Astrocyte (in vitro differentiated cells and primary cell): Measurements from ENCODE around the gene FBXO5. TPM values are rescaled to one million over a fixed set of nuclear protein-coding genes. Genes with fewer than 3 reads are reported as not detected.
A peak's percentile ranks its signal among the peaks of the same experiment; 100 is the strongest.

Experiments
- DNase-seq: peaks from one replicate; pipeline ENCODE4 v3.0.0-alpha.2; 2010; ENCODE audit warnings: low read depth
- FAIRE-seq: peaks from 2 replicates; lab custom pipeline; 2011; peaks lifted over from hg19 to GRCh38; lab: Jason Lieb, UNC
- H2AFZ ChIP-seq: 2 replicates; pipeline ENCODE4 v1.6.0; 2012; ENCODE audit warnings: low read depth, low read length, inconsistent platforms
- H3K27ac ChIP-seq: 2 replicates; pipeline ENCODE4 v1.5.1; 2011; ENCODE audit warnings: low read depth, low read length, inconsistent platforms
- H3K27me3 ChIP-seq: 2 replicates; pipeline ENCODE4 v1.6.0; 2011; ENCODE audit warnings: low read length, inconsistent platforms; ENCODE audit not compliant: insufficient read depth
- H3K36me3 ChIP-seq: 2 replicates; pipeline ENCODE4 v1.5.1; 2011; ENCODE audit warnings: low read length, inconsistent platforms; ENCODE audit not compliant: insufficient read depth
- H3K4me1 ChIP-seq: 2 replicates; pipeline ENCODE4 v1.5.1; 2011; ENCODE audit warnings: low read length, inconsistent platforms; ENCODE audit not compliant: insufficient read depth
- H3K4me2 ChIP-seq: 2 replicates; pipeline ENCODE4 v1.6.0; 2012; ENCODE audit warnings: low read length, inconsistent platforms
- H3K4me3 ChIP-seq: 2 replicates; pipeline ENCODE4 v1.5.1; 2011; ENCODE audit warnings: low read depth, mild to moderate bottlenecking, low read length, inconsistent platforms; ENCODE audit not compliant: insufficient read depth
- H3K79me2 ChIP-seq: 2 replicates; pipeline ENCODE4 v1.6.0; 2012; ENCODE audit warnings: mild to moderate bottlenecking, low read length, inconsistent platforms; ENCODE audit not compliant: insufficient read depth
- H3K9ac ChIP-seq: 2 replicates; pipeline ENCODE4 v1.6.0; 2012; ENCODE audit warnings: mild to moderate bottlenecking, low read length, inconsistent platforms
- H3K9me3 ChIP-seq: 2 replicates; pipeline ENCODE4 v1.5.1; 2012; ENCODE audit warnings: low read depth, mild to moderate bottlenecking, low read length, inconsistent platforms; ENCODE audit not compliant: insufficient read depth
- H4K20me1 ChIP-seq: 2 replicates; pipeline ENCODE4 v1.6.0; 2012; ENCODE audit warnings: low read length, inconsistent platforms; ENCODE audit not compliant: insufficient read depth
- H3K27ac Mint-ChIP-seq: one replicate; pipeline ENCODE4 v1.8.0; 2021; ENCODE audit warnings: mild to moderate bottlenecking, mixed read lengths; ENCODE audit not compliant: unreplicated experiment
- H3K27me3 Mint-ChIP-seq: one replicate; pipeline ENCODE4 v1.8.0; 2021; ENCODE audit warnings: low read depth, mixed read lengths; ENCODE audit not compliant: unreplicated experiment
- H3K36me3 Mint-ChIP-seq: one replicate; pipeline ENCODE4 v1.8.0; 2021; ENCODE audit warnings: low read depth, mixed read lengths; ENCODE audit not compliant: unreplicated experiment
- H3K4me1 Mint-ChIP-seq: one replicate; pipeline ENCODE4 v1.8.0; 2021; ENCODE audit warnings: low read depth, mixed read lengths; ENCODE audit not compliant: unreplicated experiment
- H3K4me3 Mint-ChIP-seq: one replicate; pipeline ENCODE4 v1.8.0; 2021; ENCODE audit warnings: mild to moderate bottlenecking, moderate library complexity, mixed read lengths; ENCODE audit not compliant: unreplicated experiment
- H3K9me3 Mint-ChIP-seq: one replicate; pipeline ENCODE4 v1.8.0; 2021; ENCODE audit warnings: mild to moderate bottlenecking, mixed read lengths; ENCODE audit not compliant: unreplicated experiment
- EZH2 ChIP-seq: IDR thresholded peaks from 2 replicates; pipeline ENCODE4 v1.6.1; 2012; ENCODE audit warnings: mild to moderate bottlenecking, low read length, inconsistent platforms; ENCODE audit not compliant: insufficient read depth
- total RNA-seq: library from RNA; stranded (reverse); gene quantifications from 2 replicates; pipeline ENCODE4 v1.2.1, GENCODE V29; 2021
- TF ChIP-seq, protein P1 (sequence below): IDR thresholded peaks from 2 replicates; pipeline ENCODE4 v1.5.1; 2011; ENCODE audit warnings: low read depth, mild to moderate bottlenecking, inconsistent platforms, low read length, moderate library complexity; ENCODE audit not compliant: insufficient read depth

Gene FBXO5
- total RNA-seq, 1 donor from 2014 or later: 7.5 TPM

- H3K36me3 ChIP-seq: peaks cover 3% of the 10 kb centered on the region
- H3K36me3 Mint-ChIP-seq: no peaks in the 10 kb centered on the region
- peak overlapping the region; percentile 94 for H3K4me3 ChIP-seq
- H3K27me3 Mint-ChIP-seq: no peaks in the 10 kb centered on the region
- peak overlapping the region; percentile 99 for H3K4me2 ChIP-seq
- no peak for FAIRE-seq
- peaks cover 10% of the 10 kb centered on the region for H3K4me1 ChIP-seq
- DNase-seq: no peak
- peaks cover 12% of the 10 kb centered on the region for H3K4me1 Mint-ChIP-seq
- peak overlapping the region; percentile 97 for H3K9ac ChIP-seq
- peaks cover 69% of the 10 kb centered on the region for H3K79me2 ChIP-seq
- TF ChIP-seq, protein P1, sequence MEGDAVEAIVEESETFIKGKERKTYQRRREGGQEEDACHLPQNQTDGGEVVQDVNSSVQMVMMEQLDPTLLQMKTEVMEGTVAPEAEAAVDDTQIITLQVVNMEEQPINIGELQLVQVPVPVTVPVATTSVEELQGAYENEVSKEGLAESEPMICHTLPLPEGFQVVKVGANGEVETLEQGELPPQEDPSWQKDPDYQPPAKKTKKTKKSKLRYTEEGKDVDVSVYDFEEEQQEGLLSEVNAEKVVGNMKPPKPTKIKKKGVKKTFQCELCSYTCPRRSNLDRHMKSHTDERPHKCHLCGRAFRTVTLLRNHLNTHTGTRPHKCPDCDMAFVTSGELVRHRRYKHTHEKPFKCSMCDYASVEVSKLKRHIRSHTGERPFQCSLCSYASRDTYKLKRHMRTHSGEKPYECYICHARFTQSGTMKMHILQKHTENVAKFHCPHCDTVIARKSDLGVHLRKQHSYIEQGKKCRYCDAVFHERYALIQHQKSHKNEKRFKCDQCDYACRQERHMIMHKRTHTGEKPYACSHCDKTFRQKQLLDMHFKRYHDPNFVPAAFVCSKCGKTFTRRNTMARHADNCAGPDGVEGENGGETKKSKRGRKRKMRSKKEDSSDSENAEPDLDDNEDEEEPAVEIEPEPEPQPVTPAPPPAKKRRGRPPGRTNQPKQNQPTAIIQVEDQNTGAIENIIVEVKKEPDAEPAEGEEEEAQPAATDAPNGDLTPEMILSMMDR: no peak
- no peak for TF ChIP-seq EZH2
- H2AFZ ChIP-seq: no peak overlapping the region
- no peaks in the 10 kb centered on the region for H3K27me3 ChIP-seq
- H4K20me1 ChIP-seq: peaks cover 23% of the 10 kb centered on the region
- H3K27ac Mint-ChIP-seq: peak overlapping the region; percentile 96
- H3K9me3 ChIP-seq: no peaks in the 10 kb centered on the region
- peak overlapping the region; percentile 92 for H3K27ac ChIP-seq
- H3K9me3 Mint-ChIP-seq: no peaks in the 10 kb centered on the region
- H3K4me3 Mint-ChIP-seq: peak overlapping the region; percentile 96
Measured at GRCh38 chr6:152984513-152984872, 1.7 kb upstream of the FBXO5 start.

GRCh38 chr6:152983637-152984512, 1.0 kb upstream of the FBXO5 start:
- peak overlapping the region; percentile 96 for H3K27ac Mint-ChIP-seq
- FAIRE-seq (peak; percentile 43), DNase-seq (peak; percentile 70)
- TF ChIP-seq, protein P1: no peak
- TF ChIP-seq EZH2: no peak
- H3K4me3 ChIP-seq: peak overlapping the region; percentile 94
- no peaks in the 10 kb centered on the region for H3K27me3 Mint-ChIP-seq
- H3K4me1 Mint-ChIP-seq: peaks cover 15% of the 10 kb centered on the region
- H3K9me3 Mint-ChIP-seq: no peaks in the 10 kb centered on the region
- peaks cover 75% of the 10 kb centered on the region for H3K79me2 ChIP-seq
- H2AFZ ChIP-seq: peak overlapping the region; percentile 82
- peak overlapping the region; percentile 99 for H3K4me2 ChIP-seq
- peak overlapping the region; percentile 97 for H3K9ac ChIP-seq
- H4K20me1 ChIP-seq: peaks cover 23% of the 10 kb centered on the region
- H3K27ac ChIP-seq: peak overlapping the region; percentile 92
- no peaks in the 10 kb centered on the region for H3K27me3 ChIP-seq
- no peaks in the 10 kb centered on the region for H3K9me3 ChIP-seq
- peaks cover 3% of the 10 kb centered on the region for H3K36me3 ChIP-seq
- H3K4me1 ChIP-seq: peaks cover 10% of the 10 kb centered on the region
- H3K4me3 Mint-ChIP-seq: peak overlapping the region; percentile 96
- H3K36me3 Mint-ChIP-seq: no peaks in the 10 kb centered on the region
